HEK293 (cell line): ENCODE data around the gene FBH1.
A peak's percentile ranks its signal among the peaks of the same experiment; 100 is the strongest.

Experiments used
- CTCF ChIA-PET: fragments of 350-600 bp; formaldehyde crosslinking; extraction: SDS; loops from one replicate; lab custom pipeline; 2021; ENCODE audit warnings: antibody characterized with exemption; lab: Yijun Ruan, JAX
- POLR2A ChIA-PET: fragments of 300-600 bp; formaldehyde crosslinking; extraction: SDS; loops from one replicate; lab custom pipeline; 2020; ENCODE audit warnings: antibody characterized with exemption, inconsistent platforms; lab: Yijun Ruan, JAX
- H3K27ac ChIP-seq: fragments of 200-500 bp; sonication (Bioruptor generic); 2 replicates; pipeline ENCODE4 v1.5.1; 2014; ENCODE audit warnings: low read depth, low read length, control low read depth, inconsistent platforms; ENCODE audit errors: extremely low read depth
- H3K36me3 ChIP-seq, 2 experiments: fragments of 200-500 bp in 1 of 2; sonication (Bioruptor generic) in 1 of 2; 1 replicate in 1 of 2; 2 replicates in 1 of 2; pipeline ENCODE4 v1.5.1; 2014 to 2017; ENCODE audit warnings: inconsistent platforms in 2 of 2, low read length in 2 of 2; ENCODE audit not compliant: control insufficient read depth in 2 of 2, insufficient read depth in 1 of 2
- H3K4me1 ChIP-seq: fragments of 200-500 bp; sonication (Bioruptor generic); 2 replicates; pipeline ENCODE4 v1.5.1; 2014; ENCODE audit warnings: mild to moderate bottlenecking, low read length, inconsistent platforms; ENCODE audit not compliant: control insufficient read depth, insufficient read depth
- H3K4me3 ChIP-seq: 2 replicates; pipeline ENCODE4 v1.5.1; 2011; ENCODE audit warnings: low read depth, mild to moderate bottlenecking, control low read depth, low read length, moderate library complexity
- H3K9me3 ChIP-seq: fragments of 200-500 bp; sonication (Bioruptor generic); 2 replicates; pipeline ENCODE4 v1.5.1; 2014; ENCODE audit warnings: low read depth, low read length, inconsistent platforms; ENCODE audit not compliant: control insufficient read depth, insufficient read depth
- GLI4 ChIP-seq: fragments of 450-650 bp; formaldehyde crosslinking; IDR thresholded peaks from 2 replicates; pipeline ENCODE4 v1.5.1; 2016; ENCODE audit warnings: missing biosample characterization, missing genetic modification characterization
- HOXA7 ChIP-seq: sonication (generic); formaldehyde crosslinking; IDR thresholded peaks from 2 replicates; pipeline ENCODE4 v1.8.1; 2022; ENCODE audit warnings: missing genetic modification reagents, borderline replicate concordance
- IKZF3 ChIP-seq: fragments of 450-650 bp; IDR thresholded peaks from 2 replicates; pipeline ENCODE4 v1.5.0; 2018; ENCODE audit warnings: missing biosample characterization, mild to moderate bottlenecking, missing genetic modification characterization, moderate library complexity
- KLF1 ChIP-seq: fragments of 450-650 bp; formaldehyde crosslinking; IDR thresholded peaks from 2 replicates; pipeline ENCODE4 v1.5.1; 2016; ENCODE audit warnings: missing biosample characterization, missing genetic modification characterization
- KLF10 ChIP-seq: fragments of 450-650 bp; IDR thresholded peaks from 2 replicates; pipeline ENCODE4 v1.5.1; 2018; ENCODE audit warnings: missing biosample characterization, mild to moderate bottlenecking, missing genetic modification characterization
- ZBTB20 ChIP-seq: fragments of 450-650 bp; formaldehyde crosslinking; IDR thresholded peaks from 2 replicates; pipeline ENCODE4 v1.5.1; 2016; ENCODE audit warnings: missing biosample characterization, missing genetic modification characterization
- ZNF121 ChIP-seq: fragments of 450-650 bp; formaldehyde crosslinking; IDR thresholded peaks from 2 replicates; pipeline ENCODE4 v1.5.1; 2016; ENCODE audit warnings: missing biosample characterization, missing genetic modification characterization
- ZNF24 ChIP-seq: fragments of 450-650 bp; formaldehyde crosslinking; IDR thresholded peaks from 2 replicates; pipeline ENCODE4 v1.5.1; 2016; ENCODE audit warnings: missing biosample characterization, missing genetic modification characterization
- ZNF311 ChIP-seq: fragments of 450-650 bp; formaldehyde crosslinking; IDR thresholded peaks from 2 replicates; pipeline ENCODE4 v1.5.1; 2017; ENCODE audit warnings: missing biosample characterization, missing genetic modification characterization, borderline replicate concordance
- ZNF366 ChIP-seq: fragments of 450-650 bp; formaldehyde crosslinking; conservative IDR thresholded peaks from 2 replicates; pipeline ENCODE4 v1.5.1; 2016; ENCODE audit warnings: missing biosample characterization, missing genetic modification characterization
- ZNF48 ChIP-seq: fragments of 450-650 bp; formaldehyde crosslinking; IDR thresholded peaks from 2 replicates; pipeline ENCODE4 v1.5.1; 2016; ENCODE audit warnings: missing biosample characterization, missing genetic modification characterization
- ZNF488 ChIP-seq: fragments of 450-650 bp; formaldehyde crosslinking; IDR thresholded peaks from 2 replicates; pipeline ENCODE4 v1.5.1; 2016; ENCODE audit warnings: missing biosample characterization, missing genetic modification characterization
- ZNF560 ChIP-seq: fragments of 450-650 bp; formaldehyde crosslinking; IDR thresholded peaks from 2 replicates; pipeline ENCODE4 v1.5.1; 2017; ENCODE audit warnings: missing biosample characterization, missing genetic modification characterization, borderline replicate concordance
- ZNF629 ChIP-seq: fragments of 450-650 bp; formaldehyde crosslinking; IDR thresholded peaks from 2 replicates; pipeline ENCODE4 v1.5.1; 2017; ENCODE audit warnings: missing biosample characterization, missing genetic modification characterization
- ZNF747 ChIP-seq: fragments of 450-650 bp; formaldehyde crosslinking; IDR thresholded peaks from 2 replicates; pipeline ENCODE4 v1.5.1; 2016; ENCODE audit warnings: missing biosample characterization, missing genetic modification characterization
- ZNF768 ChIP-seq: fragments of 450-650 bp; formaldehyde crosslinking; IDR thresholded peaks from 2 replicates; pipeline ENCODE4 v1.5.1; 2018; ENCODE audit warnings: missing biosample characterization, mild to moderate bottlenecking, missing genetic modification characterization
- ZXDB ChIP-seq: fragments of 450-650 bp; formaldehyde crosslinking; IDR thresholded peaks from 2 replicates; pipeline ENCODE4 v1.5.1; 2016; ENCODE audit warnings: missing biosample characterization, missing genetic modification characterization
- TF ChIP-seq, protein P1 (sequence below): fragments of 450-650 bp; formaldehyde crosslinking; IDR thresholded peaks from 2 replicates; pipeline ENCODE4 v1.5.1; 2016; ENCODE audit warnings: missing biosample characterization, missing genetic modification characterization

The FBH1 gene

GRCh38 chr10:5958675-5959074 lies 68.6 kb downstream of the FBH1 start:
- H3K36me3 ChIP-seq = no peaks in the 10 kb centered on the region
- H3K4me1 ChIP-seq = no peaks in the 10 kb centered on the region
- CTCF ChIA-PET = no interaction called here
- peak; percentile 15; the same call in 1 of the 2 replicates for TF ChIP-seq ZNF629 (tag by site-specific recombination)
- TF ChIP-seq ZNF747 (tag by site-specific recombination) = no peak
- peak; percentile 66 for TF ChIP-seq ZNF366
- no peak for TF ChIP-seq ZBTB20 (tag by site-specific recombination)
- no peak for TF ChIP-seq ZNF24 (tag by site-specific recombination)
- TF ChIP-seq, all 188 proteins: peak for 2
- no peaks in the 10 kb centered on the region for H3K9me3 ChIP-seq
- H3K27ac ChIP-seq = no peak overlapping the region
- POLR2A ChIA-PET = no interaction called here
- no peak overlapping the region for H3K4me3 ChIP-seq

DNA sequence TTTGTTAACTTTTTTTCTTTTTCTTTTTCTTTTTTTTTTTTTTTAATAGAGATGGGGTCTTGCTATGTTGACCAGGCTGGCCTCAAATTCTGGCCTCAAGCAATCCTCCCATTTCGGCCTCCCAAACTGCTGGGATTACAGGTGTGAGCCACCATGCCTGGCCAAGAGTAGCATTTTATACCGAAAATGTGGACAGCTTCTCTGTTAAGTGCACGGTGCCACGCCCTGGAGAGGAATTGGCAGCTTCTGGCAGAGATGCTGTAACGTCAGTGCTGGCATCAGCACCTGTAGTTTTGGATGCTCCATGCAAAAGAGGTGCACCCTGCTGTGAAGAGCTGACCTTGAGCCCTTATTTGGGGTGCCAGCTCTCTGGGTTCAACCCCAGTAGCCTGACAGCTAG lies 69.1 kb downstream of the FBH1 start:
- ChIA-PET CTCF (no interaction called here), POLR2A (no interaction called here)
- TF ChIP-seq ZNF121 = 0 out of 2 replicates have a peak, but pooled peaks have one; percentile 22
- TF ChIP-seq ZNF488 = no peak
- TF ChIP-seq ZNF311 (tag by site-specific recombination) = no peak
- peak; percentile 45 for TF ChIP-seq KLF1 (tag by site-specific recombination)
- no peaks in the 10 kb centered on the region for H3K36me3 ChIP-seq
- no peaks in the 10 kb centered on the region for H3K4me1 ChIP-seq
- no peak overlapping the region for H3K4me3 ChIP-seq
- H3K27ac ChIP-seq = no peak overlapping the region
- H3K9me3 ChIP-seq = no peaks in the 10 kb centered on the region

DNA sequence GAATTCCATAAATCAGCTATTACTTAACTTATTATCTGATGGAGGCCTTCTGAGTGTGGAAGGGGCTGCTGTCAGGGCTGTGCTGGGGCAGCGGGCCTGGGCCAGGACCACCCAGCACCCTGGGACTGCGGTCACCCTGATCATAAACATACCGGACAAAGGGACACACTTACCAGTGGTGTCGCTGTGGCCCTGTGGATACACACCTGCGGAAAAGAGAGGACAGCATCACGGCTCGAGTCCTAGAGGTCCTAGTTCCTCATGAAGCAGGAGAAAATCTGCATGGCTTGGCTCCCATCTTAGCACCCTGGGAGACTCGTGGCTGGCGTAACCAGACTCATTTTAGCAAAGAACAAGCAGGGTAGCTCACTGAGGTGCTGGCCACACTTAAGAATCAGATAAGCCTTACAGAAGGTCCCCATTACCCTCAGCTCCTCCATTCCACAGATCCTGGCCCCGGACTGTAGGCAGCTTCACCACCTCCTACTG lies 69.6 kb downstream of the FBH1 start:
- Histone ChIP-seq H3K36me3 (no peaks in the 10 kb centered on the region), H3K4me1 (no peaks in the 10 kb centered on the region), H3K27ac (no peak overlapping the region), H3K4me3 (no peak overlapping the region), H3K9me3 (no peaks in the 10 kb centered on the region)
- TF ChIP-seq, protein P1, sequence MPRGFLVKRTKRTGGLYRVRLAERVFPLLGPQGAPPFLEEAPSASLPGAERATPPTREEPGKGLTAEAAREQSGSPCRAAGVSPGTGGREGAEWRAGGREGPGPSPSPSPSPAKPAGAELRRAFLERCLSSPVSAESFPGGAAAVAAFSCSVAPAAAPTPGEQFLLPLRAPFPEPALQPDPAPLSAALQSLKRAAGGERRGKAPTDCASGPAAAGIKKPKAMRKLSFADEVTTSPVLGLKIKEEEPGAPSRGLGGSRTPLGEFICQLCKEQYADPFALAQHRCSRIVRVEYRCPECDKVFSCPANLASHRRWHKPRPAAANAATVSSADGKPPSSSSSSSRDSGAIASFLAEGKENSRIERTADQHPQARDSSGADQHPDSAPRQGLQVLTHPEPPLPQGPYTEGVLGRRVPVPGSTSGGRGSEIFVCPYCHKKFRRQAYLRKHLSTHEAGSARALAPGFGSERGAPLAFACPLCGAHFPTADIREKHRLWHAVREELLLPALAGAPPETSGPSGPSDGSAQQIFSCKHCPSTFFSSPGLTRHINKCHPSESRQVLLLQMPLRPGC (tag by site-specific recombination) = no peak
- TF ChIP-seq HOXA7 (CRISPR knock-in tag) (no peak), KLF10 (tag by site-specific recombination) (no peak), ZNF560 (no peak), ZNF48 (tag by site-specific recombination) (no peak), GLI4 (tag by site-specific recombination) (no peak), ZNF768 (no peak), IKZF3 (no peak), ZXDB (tag by site-specific recombination) (no peak)
- CTCF ChIA-PET = no interaction called here
- POLR2A ChIA-PET = interaction anchor here (0.5 kb wide), 1 partner anchor 857 kb away, joined by 3 read pairs; no protein-coding TSS in a partner anchor
